HG02759 (cell line): ENCODE results near the gene SLC1A3.

Experiments
- ATAC-seq: cut with Tn5 transposase; IDR thresholded peaks from one replicate; pipeline ENCODE4 v1.9.1; 2021; ENCODE audit warnings: mild to moderate bottlenecking, moderate library complexity; ENCODE audit not compliant: unreplicated experiment

SLC1A3 gene

DNA sequence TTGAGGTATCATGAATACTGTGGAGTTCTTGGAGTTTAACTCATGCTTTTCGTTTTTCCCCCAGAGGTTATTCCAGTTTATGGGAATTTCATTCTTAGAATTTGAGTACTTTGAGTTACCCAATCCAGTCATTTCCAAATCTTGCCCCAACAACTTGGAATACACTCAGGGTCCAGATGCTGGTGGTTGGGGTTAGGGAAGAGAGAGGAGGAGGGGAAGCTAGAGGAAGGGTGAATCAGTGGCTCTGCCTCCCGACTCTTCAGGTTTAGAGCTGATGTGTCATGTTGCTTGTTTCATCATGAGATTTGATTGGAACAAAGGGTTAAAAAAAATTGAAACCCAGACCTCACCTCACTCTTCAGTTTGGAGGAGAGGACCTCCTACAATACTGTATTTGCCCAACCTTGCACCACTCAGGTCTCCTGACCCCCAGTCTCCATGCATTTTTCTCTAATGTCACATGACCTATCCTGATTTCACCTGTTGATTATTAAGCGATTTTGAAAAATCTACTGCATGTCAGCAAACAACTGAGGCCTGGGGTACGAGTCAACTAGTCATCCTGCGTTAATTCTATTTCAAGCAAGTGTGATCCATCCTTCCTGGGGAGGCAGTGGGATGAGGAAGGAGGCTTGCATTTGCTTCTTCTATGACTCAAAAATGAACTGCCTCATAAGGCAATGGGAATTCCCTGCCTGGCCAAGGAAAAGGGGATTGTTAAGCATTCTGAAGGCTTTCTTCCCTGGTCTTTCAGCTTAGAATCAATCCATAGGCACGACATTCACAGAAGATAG lies 6.2 kb upstream of the SLC1A3 start:
- no peak for ATAC-seq

GRCh38 chr5:36600917-36601527 lies 5.4 kb upstream of the SLC1A3 start:
- ATAC-seq: no peak

DNA sequence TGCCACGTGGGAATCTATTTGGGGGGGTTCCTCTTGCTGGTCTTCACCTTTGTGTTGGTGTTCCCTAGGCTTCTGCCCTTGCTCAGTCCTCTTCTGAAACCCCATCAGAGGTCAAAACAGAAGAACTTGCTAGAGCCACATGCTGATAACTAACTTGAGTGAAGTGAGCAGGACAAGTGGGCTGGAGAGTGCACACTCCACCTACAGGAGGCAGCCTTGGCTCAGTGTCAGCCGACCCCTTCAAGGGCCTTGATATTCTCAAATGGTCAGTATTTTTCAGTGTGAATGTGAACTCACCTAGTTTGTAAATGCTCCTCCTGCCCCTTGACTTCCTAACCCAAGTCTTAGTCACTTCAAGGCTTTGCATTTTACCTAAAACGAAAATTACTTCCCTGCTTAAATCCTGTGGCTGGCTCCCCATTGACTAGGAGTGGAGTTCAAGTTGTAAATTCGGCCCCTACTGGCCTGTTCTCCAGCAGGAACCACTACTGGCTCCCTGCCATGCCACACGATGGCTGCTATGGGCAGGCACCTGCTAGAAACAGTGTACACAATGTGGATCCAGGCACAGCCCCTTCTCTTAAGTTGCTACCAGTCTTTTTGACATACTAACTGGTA lies 3.6 kb upstream of the SLC1A3 start:
- ATAC-seq: no peak

GRCh38 chr5:36605241-36605640 lies 1.2 kb upstream of the SLC1A3 start:
- no peak for ATAC-seq

DNA sequence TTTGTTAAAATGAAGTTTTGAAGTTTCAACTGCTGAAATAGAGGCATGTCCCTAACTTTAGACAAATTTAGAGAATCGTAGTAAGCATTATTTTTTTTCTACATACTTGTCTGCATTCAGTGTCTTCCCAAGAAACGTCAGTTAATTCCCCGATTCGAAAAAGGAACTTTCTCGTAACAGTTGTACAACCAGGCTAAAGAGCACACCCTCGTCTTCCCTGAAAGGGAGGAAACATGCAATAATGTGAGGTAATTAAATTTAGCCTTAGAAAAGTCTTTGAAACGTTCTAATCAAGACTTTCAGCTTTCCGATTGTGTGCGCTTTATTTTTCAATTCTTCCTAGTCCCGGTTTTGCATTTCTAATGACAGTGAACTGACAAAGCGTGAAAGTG lies 374 bp upstream of the SLC1A3 start:
- no peak for ATAC-seq

- no peak for ATAC-seq
Observed at GRCh38 chr5:36607114-36607571, 737 bp downstream of the SLC1A3 start.

- ATAC-seq: no peak
Observed at GRCh38 chr5:36607838-36608783, 1.7 kb downstream of the SLC1A3 start.

GRCh38 chr5:36610621-36611020 lies 4.2 kb downstream of the SLC1A3 start:
- ATAC-seq: no peak

DNA sequence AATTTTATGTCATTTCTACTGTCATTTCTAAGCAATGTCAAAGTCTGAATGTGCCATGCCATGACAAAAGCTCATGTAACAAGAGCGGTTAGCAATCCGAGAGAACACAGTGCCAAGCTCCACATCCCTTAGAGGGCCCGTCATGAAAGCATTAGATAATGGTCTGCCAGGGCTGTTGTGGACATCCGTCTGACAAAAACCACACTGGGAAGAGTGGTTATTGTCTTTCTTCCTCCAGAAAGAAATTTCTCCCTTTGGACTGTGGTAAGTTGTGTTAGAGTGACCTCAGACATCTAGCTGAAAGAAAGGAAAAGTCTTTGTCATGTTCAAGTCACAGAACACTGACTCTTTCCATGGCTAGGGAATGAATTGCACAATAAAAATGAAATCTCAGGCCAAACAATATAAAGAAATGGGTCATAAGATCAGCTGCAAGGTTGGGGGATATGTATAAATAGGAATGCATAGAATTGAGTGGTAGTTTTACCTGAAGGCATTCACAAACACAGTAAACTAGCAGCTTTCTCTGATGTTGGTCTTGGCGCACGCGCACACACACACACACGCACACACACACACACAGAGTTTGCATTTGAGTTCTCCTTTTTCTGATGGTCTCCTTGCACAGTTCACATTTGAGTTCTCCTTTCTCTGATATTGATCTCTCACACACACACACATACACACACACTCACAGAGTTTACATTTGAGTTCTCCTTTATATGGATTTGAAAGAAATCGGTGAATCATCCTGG lies 5.3 kb downstream of the SLC1A3 start:
- no peak for ATAC-seq

GRCh38 chr5:36613241-36613640 lies 6.8 kb downstream of the SLC1A3 start:
- ATAC-seq: no peak

- ATAC-seq: no peak
Observed at GRCh38 chr5:36613771-36614656, 7.6 kb downstream of the SLC1A3 start.

DNA sequence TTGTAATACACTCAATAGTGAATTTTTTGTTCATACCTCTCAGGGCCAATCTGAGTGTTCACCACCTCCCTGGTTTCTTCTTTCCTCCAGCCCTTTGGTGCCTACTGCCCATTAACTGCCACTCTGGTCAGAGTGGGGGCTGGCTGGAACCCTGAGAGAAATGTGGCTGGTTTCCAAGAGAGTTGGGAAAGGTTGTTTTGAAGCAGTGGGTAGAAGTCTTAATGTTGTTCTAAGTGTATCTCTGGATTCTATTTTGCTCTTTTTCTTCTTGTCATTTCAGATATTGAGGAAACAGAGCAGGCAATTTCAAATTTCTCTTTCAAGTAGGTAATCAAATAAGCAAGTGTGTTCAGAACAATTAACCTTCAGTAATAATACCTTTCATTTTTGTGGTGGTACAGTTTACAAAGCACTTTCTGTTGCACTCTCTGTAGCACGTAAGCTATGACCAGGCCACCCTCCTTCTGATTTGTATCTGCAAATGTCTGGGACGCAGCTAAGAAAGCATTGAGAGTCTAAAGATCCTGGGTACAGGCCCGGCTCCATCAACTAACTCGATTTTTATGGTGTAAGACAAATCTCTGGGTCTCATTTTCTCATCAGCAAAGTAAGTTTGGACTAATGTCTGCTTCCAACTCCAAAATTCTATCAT lies 8.4 kb downstream of the SLC1A3 start:
- no peak for ATAC-seq

- no peak for ATAC-seq
Observed at GRCh38 chr5:36619012-36619635, 12.7 kb downstream of the SLC1A3 start.

DNA sequence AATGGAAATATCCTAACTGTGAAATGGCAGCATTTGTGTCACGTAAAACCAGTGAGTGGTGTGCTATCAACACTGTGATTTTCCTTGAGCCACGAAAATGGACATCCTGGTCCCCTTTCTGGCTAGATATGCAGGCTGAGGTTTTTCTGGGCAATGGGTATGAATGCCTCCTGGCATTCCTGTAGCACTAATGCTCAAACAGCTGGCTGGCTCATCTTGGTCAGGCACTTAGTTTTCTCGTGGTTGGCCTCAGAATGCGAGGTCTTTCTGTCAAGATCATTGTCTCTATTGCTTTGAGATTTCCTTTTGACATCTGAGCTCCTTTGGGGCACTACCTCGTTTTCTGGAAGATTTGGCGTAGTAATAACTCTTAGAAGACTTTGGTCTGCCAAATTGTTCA lies 15.6 kb downstream of the SLC1A3 start:
- ATAC-seq: no peak

- no peak for ATAC-seq
Observed at GRCh38 chr5:36623832-36624231, 17.4 kb downstream of the SLC1A3 start.

DNA sequence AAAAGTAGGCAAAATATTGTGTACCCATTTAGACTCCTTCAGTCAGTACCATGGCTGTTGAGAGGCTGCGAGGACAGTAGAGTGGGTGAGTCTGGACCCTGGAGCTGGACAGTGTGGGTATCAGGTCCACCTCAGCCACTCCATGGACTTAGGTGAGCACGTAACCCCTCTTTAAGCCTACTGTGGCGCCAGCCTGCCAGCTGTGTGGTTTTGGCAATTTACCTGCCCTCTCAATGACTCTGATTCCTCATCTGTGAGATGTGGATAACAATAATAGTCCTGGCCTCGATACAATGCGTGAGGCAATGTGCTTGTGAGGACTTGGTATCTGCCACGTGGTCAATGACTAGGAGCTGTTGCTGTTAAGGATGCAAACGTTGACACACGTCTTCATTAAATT lies 17.9 kb downstream of the SLC1A3 start:
- no peak for ATAC-seq

GRCh38 chr5:36628695-36629094 lies 22.3 kb downstream of the SLC1A3 start:
- no peak for ATAC-seq

DNA sequence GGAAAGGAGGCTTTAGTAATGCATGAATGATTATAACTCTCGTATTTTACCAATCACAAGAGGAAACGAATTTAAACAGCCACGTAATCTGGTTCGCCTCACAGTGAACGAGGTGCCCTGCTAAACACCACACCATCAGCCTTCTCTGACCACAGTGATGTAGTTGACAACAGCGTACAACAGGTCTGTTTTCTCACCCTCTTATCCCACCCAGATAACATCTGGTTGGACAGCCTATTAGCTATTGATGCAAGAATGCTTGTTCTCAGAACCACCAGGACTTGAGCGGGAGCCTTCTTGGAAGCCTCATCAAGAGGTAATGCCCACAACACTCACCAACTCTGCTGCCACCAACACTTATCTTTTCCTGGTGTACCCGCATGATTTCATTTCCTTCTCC lies 23.3 kb downstream of the SLC1A3 start:
- no peak for ATAC-seq
